ENCODE results near the gene FASTKD1.

The FASTKD1 gene

GRCh38 chr2:169504651-169505050 lies 69.0 kb downstream of the FASTKD1 start:
- DNase-seq, result no peak

DNA sequence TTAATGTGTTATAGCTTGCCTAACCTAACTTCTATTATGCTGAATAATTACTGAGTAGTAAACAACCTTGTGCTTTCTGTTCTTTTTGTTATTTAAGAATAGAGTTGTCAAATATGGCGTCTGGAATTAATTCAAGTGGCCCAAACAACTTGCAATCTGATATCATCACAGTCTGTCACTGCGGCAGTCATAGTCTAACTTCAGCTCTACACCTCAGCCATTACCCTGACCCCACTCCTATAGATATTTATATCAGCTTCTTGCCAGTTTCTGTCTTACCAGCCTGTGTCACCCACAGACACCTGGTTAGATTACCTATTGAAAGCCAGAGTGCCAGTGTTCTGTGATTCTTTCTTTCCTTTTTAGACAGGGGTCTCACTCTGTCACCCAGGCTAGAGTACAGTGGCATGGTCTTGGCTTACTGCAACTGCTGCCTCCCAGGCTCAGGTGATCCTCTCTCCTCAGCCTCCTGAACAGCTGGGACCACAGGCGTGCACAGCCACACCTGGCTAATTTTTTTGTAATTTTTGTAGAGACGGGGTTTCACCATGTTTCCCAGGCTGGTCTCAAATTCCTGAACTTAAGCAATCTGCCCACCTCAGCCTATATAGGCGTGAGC lies 78.2 kb downstream of the FASTKD1 start:
- no peak for DNase-seq

DNA sequence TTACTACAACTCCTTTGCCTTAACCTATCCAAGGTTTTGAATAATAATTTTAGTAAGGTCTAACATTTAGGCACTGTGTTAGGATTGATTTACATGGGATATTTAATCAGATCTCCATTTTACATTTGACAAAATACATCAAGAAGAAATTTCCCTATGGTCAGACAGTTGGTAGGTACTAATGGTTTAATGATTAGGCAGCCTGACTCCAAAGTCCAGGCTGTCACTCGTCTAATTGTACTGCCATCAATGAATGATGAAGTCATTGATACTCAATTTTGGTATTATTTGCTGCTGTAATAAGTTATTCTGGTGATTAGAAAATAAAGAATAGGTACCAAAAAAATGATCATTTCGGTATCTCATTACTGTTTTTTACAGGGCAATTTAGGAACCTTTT lies 80.3 kb downstream of the FASTKD1 start:
- no peak for DNase-seq

DNA sequence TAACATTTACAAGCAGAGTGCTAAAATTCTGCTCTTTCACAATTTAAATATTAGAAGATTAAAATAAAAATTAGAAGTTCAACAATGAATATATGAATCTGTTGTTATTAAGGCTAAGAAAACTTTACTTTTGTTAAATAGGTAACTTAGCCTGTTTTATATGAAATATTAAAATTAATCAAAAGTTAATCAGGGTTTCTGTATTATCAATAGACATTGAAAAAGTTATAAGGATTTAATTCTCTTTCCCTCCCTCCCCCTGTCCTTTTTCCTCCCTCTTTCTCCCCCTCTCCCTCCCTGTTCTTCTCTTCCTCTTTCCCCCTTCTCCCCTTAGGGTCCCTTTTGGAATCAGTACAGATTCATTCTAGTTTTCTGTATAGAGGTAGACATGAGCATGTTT lies 82.3 kb downstream of the FASTKD1 start:
- DNase-seq, result no peak

DNA sequence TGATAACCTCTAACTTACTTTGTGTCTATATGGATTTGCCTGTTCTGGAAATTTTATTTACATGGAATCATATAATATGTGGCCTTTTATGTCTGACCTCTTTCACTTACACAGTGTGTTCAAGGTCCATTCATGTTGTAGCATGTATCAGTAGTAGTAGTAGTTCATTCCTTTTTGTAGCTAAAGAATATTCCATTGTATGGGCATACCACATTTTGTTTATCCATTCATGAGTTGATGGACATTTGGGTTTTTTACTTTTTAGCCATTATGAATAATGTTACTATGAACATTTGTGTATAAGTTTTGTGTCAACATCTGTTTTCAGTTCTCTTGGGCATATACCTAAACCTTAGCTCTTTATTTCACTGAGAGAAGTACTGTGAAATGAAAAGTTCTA lies 82.8 kb downstream of the FASTKD1 start:
- no peak for DNase-seq

DNA sequence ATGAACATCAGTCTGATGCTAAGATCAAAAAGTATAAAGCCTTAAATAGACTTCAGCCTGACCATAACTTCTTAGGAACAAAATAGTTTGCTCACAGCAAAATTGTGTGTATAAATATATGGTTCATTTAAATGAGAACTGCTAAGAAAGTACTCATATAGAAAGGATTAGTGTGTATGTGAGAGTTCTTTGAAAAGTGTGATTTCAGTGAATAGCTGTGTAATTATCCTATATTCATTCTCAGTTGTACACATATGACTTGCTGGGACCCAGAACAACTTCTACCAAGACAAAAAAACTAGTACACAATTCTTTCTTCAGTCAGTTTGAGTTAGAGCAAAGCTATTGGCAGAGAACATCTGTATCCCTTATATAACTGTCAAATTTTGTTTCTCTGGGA lies 87.2 kb downstream of the FASTKD1 start:
- no peak for DNase-seq

GRCh38 chr2:169485650-169486138 lies 88.0 kb downstream of the FASTKD1 start:
- DNase-seq, result no peak

- DNase-seq, result no peak
Observed at GRCh38 chr2:169480079-169480465, 93.6 kb downstream of the FASTKD1 start.
